ENCODE results near the gene RASGRP2.
A peak's percentile ranks its signal among the peaks of the same experiment; 100 is the strongest.

The RASGRP2 gene

GRCh38 chr11:64753380-64754123 lies 9.6 kb upstream of the RASGRP2 start:
- H3K27me3 ChIP-seq (ENCODE audit: control insufficient read depth, insufficient read depth, low read length), result no peaks in the 10 kb centered on the region
- H3K4me1 ChIP-seq (ENCODE audit: control insufficient read depth, insufficient read depth, low read length), result no peaks in the 10 kb centered on the region
- H3K36me3 ChIP-seq (ENCODE audit: control insufficient read depth, insufficient read depth, low read length), result no peaks in the 10 kb centered on the region
- no peak overlapping the region for H3K9ac ChIP-seq (ENCODE audit: low read depth, low read length)
- no peak overlapping the region for H3K4me3 ChIP-seq (ENCODE audit: low read depth, low read length)
- H3K9me3 ChIP-seq (ENCODE audit: control insufficient read depth, insufficient read depth, low read length), result no peaks in the 10 kb centered on the region
- no peak overlapping the region for H3K27ac ChIP-seq (ENCODE audit: low read depth, low read length)

- no peaks in the 10 kb centered on the region for H3K27me3 ChIP-seq (ENCODE audit: control insufficient read depth, insufficient read depth, low read length)
- no peak overlapping the region for H3K4me3 ChIP-seq (ENCODE audit: low read depth, low read length)
- H3K9me3 ChIP-seq (ENCODE audit: control insufficient read depth, insufficient read depth, low read length), result no peaks in the 10 kb centered on the region
- no peaks in the 10 kb centered on the region for H3K36me3 ChIP-seq (ENCODE audit: control insufficient read depth, insufficient read depth, low read length)
- H3K4me1 ChIP-seq (ENCODE audit: control insufficient read depth, insufficient read depth, low read length), result no peaks in the 10 kb centered on the region
- H3K27ac ChIP-seq (ENCODE audit: low read depth, low read length), result no peak overlapping the region
- no peak overlapping the region for H3K9ac ChIP-seq (ENCODE audit: low read depth, low read length)
Measured at GRCh38 chr11:64753019-64753379, 9.1 kb upstream of the RASGRP2 start.

GRCh38 chr11:64752175-64752970 lies 8.4 kb upstream of the RASGRP2 start:
- no peaks in the 10 kb centered on the region for H3K27me3 ChIP-seq (ENCODE audit: control insufficient read depth, insufficient read depth, low read length)
- H3K9ac ChIP-seq (ENCODE audit: low read depth, low read length), result no peak overlapping the region
- no peak overlapping the region for H3K27ac ChIP-seq (ENCODE audit: low read depth, low read length)

GRCh38 chr11:64751580-64751979 lies 7.6 kb upstream of the RASGRP2 start:
- no peaks in the 10 kb centered on the region for H3K4me1 ChIP-seq (ENCODE audit: control insufficient read depth, insufficient read depth, low read length)
- H3K9ac ChIP-seq (ENCODE audit: low read depth, low read length), result no peak overlapping the region
- no peaks in the 10 kb centered on the region for H3K36me3 ChIP-seq (ENCODE audit: control insufficient read depth, insufficient read depth, low read length)
- H3K27me3 ChIP-seq (ENCODE audit: control insufficient read depth, insufficient read depth, low read length), result no peaks in the 10 kb centered on the region
- no peaks in the 10 kb centered on the region for H3K9me3 ChIP-seq (ENCODE audit: control insufficient read depth, insufficient read depth, low read length)
- H3K4me3 ChIP-seq (ENCODE audit: low read depth, low read length), result no peak overlapping the region
- no peak overlapping the region for H3K27ac ChIP-seq (ENCODE audit: low read depth, low read length)

More at GRCh38 chr11:64752175-64752970, 8.4 kb upstream of the RASGRP2 start:
- H3K4me3 ChIP-seq (ENCODE audit: low read depth, low read length), result no peak overlapping the region
- no peaks in the 10 kb centered on the region for H3K36me3 ChIP-seq (ENCODE audit: control insufficient read depth, insufficient read depth, low read length)
- no peaks in the 10 kb centered on the region for H3K4me1 ChIP-seq (ENCODE audit: control insufficient read depth, insufficient read depth, low read length)
- no peaks in the 10 kb centered on the region for H3K9me3 ChIP-seq (ENCODE audit: control insufficient read depth, insufficient read depth, low read length)

DNA sequence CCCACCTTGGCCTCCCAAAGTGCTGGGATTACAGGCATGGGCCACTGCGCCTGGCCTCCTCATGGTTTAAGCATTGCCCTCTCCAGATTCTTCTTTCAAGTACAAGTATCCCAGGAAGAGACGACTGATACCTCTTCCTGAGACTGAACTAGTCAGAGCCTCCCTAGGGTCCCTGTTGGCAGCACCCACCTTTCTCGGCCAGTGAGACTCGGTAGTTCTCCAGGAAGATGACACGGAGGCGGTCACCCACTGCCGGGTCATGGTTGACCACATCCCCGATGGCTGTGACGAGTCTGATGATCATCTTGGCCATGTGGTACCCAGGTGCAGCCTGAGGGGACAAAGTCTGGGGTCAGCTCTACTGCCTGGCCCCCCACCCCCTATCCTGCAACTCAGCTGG lies 7.2 kb upstream of the RASGRP2 start:
- H3K9me3 ChIP-seq (ENCODE audit: control insufficient read depth, insufficient read depth, low read length), result no peaks in the 10 kb centered on the region
- no peak overlapping the region for H3K27ac ChIP-seq (ENCODE audit: low read depth, low read length)
- no peaks in the 10 kb centered on the region for H3K4me1 ChIP-seq (ENCODE audit: control insufficient read depth, insufficient read depth, low read length)
- no peak overlapping the region for H3K4me3 ChIP-seq (ENCODE audit: low read depth, low read length)
- H3K27me3 ChIP-seq (ENCODE audit: control insufficient read depth, insufficient read depth, low read length), result no peaks in the 10 kb centered on the region
- H3K36me3 ChIP-seq (ENCODE audit: control insufficient read depth, insufficient read depth, low read length), result no peaks in the 10 kb centered on the region
- H3K9ac ChIP-seq (ENCODE audit: low read depth, low read length), result no peak overlapping the region

GRCh38 chr11:64750361-64751054 lies 6.6 kb upstream of the RASGRP2 start:
- H3K9me3 ChIP-seq (ENCODE audit: control insufficient read depth, insufficient read depth, low read length), result no peaks in the 10 kb centered on the region
- no peaks in the 10 kb centered on the region for H3K4me1 ChIP-seq (ENCODE audit: control insufficient read depth, insufficient read depth, low read length)
- H3K27me3 ChIP-seq (ENCODE audit: control insufficient read depth, insufficient read depth, low read length), result no peaks in the 10 kb centered on the region
- H3K9ac ChIP-seq (ENCODE audit: low read depth, low read length), result no peak overlapping the region
- H3K27ac ChIP-seq (ENCODE audit: low read depth, low read length), result no peak overlapping the region
- no peak overlapping the region for H3K4me3 ChIP-seq (ENCODE audit: low read depth, low read length)
- H3K36me3 ChIP-seq (ENCODE audit: control insufficient read depth, insufficient read depth, low read length), result no peaks in the 10 kb centered on the region

- Histone ChIP-seq H3K36me3 (ENCODE audit: control insufficient read depth, insufficient read depth, low read length) (no peaks in the 10 kb centered on the region), H3K27ac (ENCODE audit: low read depth, low read length) (no peak overlapping the region), H3K27me3 (ENCODE audit: control insufficient read depth, insufficient read depth, low read length) (peaks cover 13% of the 10 kb centered on the region), H3K4me3 (ENCODE audit: low read depth, low read length) (no peak overlapping the region), H3K4me1 (ENCODE audit: control insufficient read depth, insufficient read depth, low read length) (no peaks in the 10 kb centered on the region), H3K9ac (ENCODE audit: low read depth, low read length) (no peak overlapping the region), H3K9me3 (ENCODE audit: control insufficient read depth, insufficient read depth, low read length) (no peaks in the 10 kb centered on the region)
Measured at GRCh38 chr11:64747961-64748665, 4.2 kb upstream of the RASGRP2 start.

GRCh38 chr11:64746486-64746885 lies 2.5 kb upstream of the RASGRP2 start:
- Histone ChIP-seq H3K9me3 (ENCODE audit: control insufficient read depth, insufficient read depth, low read length) (no peaks in the 10 kb centered on the region), H3K4me3 (ENCODE audit: low read depth, low read length) (no peak overlapping the region; the same call in 1 of the 2 replicates), H3K36me3 (ENCODE audit: control insufficient read depth, insufficient read depth, low read length) (no peaks in the 10 kb centered on the region), H3K9ac (ENCODE audit: low read depth, low read length) (no peak overlapping the region), H3K27ac (ENCODE audit: low read depth, low read length) (no peak overlapping the region), H3K27me3 (ENCODE audit: control insufficient read depth, insufficient read depth, low read length) (peaks cover 28% of the 10 kb centered on the region), H3K4me1 (ENCODE audit: control insufficient read depth, insufficient read depth, low read length) (peaks cover 8% of the 10 kb centered on the region)

- Histone ChIP-seq H3K27ac (ENCODE audit: low read depth, low read length) (peak overlapping the region; percentile 51), H3K9ac (ENCODE audit: low read depth, low read length) (no peak overlapping the region), H3K9me3 (ENCODE audit: control insufficient read depth, insufficient read depth, low read length) (no peaks in the 10 kb centered on the region), H3K27me3 (ENCODE audit: control insufficient read depth, insufficient read depth, low read length) (peaks cover 35% of the 10 kb centered on the region), H3K4me1 (ENCODE audit: control insufficient read depth, insufficient read depth, low read length) (peaks cover 15% of the 10 kb centered on the region), H3K36me3 (ENCODE audit: control insufficient read depth, insufficient read depth, low read length) (no peaks in the 10 kb centered on the region), H3K4me3 (ENCODE audit: low read depth, low read length) (peak overlapping the region; percentile 61)
Measured at GRCh38 chr11:64745521-64746328, 1.8 kb upstream of the RASGRP2 start.

DNA sequence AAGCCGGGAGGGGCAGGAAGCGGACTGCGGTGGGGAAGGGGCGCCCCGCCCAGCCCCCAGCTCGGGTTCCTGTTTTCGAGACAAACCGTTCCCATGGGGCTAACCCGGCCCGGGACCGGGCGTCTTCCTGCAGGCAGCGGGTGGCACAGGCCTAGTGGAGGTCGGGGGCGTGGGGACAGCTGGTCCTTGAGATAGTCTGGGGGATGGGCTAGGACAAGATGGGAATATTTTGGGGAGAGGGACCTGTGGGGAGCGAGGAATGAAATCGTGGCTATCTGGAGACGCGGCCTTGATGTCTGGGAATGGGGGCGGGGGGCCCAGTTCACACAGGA lies 1.2 kb upstream of the RASGRP2 start:
- peaks cover 40% of the 10 kb centered on the region for H3K27me3 ChIP-seq (ENCODE audit: control insufficient read depth, insufficient read depth, low read length)
- peak overlapping the region; percentile 61 for H3K4me3 ChIP-seq (ENCODE audit: low read depth, low read length)
- peak overlapping the region; percentile 51 for H3K27ac ChIP-seq (ENCODE audit: low read depth, low read length)
- no peaks in the 10 kb centered on the region for H3K36me3 ChIP-seq (ENCODE audit: control insufficient read depth, insufficient read depth, low read length)
- H3K9me3 ChIP-seq (ENCODE audit: control insufficient read depth, insufficient read depth, low read length), result no peaks in the 10 kb centered on the region
- no peak overlapping the region for H3K9ac ChIP-seq (ENCODE audit: low read depth, low read length)
- peaks cover 16% of the 10 kb centered on the region for H3K4me1 ChIP-seq (ENCODE audit: control insufficient read depth, insufficient read depth, low read length)

All from HUES48 (cell line).